Neutrophil (primary cell): Measurements from ENCODE around the gene PTPRG.

Experiments used
- H3K27ac ChIP-seq: fragments of 200-600 bp; sonication (generic); 2 replicates; pipeline ENCODE4 v1.5.1; 2016; ENCODE audit warnings: mild to moderate bottlenecking, moderate library complexity
- H3K27me3 ChIP-seq: fragments of 200-600 bp; sonication (generic); 2 replicates; pipeline ENCODE4 v1.6.0; 2016; ENCODE audit warnings: mild to moderate bottlenecking
- H3K36me3 ChIP-seq: fragments of 200-600 bp; sonication (generic); 2 replicates; pipeline ENCODE4 v1.5.1; 2017
- H3K4me1 ChIP-seq, 2 experiments: fragments of 200-600 bp in 1 of 2; sonication (generic) in 1 of 2; 1 replicate in 1 of 2; 2 replicates in 1 of 2; pipeline versions ENCODE4 v1.5.1 to v1.6.1; 2013 to 2016; ENCODE audit warnings: low read depth in 1 of 2, low read length in 1 of 2, mild to moderate bottlenecking in 1 of 2, moderate library complexity in 1 of 2; ENCODE audit not compliant: control insufficient read depth in 1 of 2, insufficient read depth in 1 of 2
- H3K4me3 ChIP-seq, 2 experiments: fragments of 200-600 bp in 1 of 2; sonication (generic) in 1 of 2; 1 replicate in 1 of 2; 2 replicates in 1 of 2; pipeline ENCODE4 v1.5.1; 2013 to 2016; ENCODE audit warnings: low read depth in 1 of 2, low read length in 1 of 2, mild to moderate bottlenecking in 1 of 2, moderate library complexity in 1 of 2
- H3K9me3 ChIP-seq: fragments of 200-600 bp; sonication (generic); 2 replicates; pipeline ENCODE4 v1.5.1; 2016
- TF ChIP-seq, protein P1 (sequence below): fragments of 200-600 bp; sonication (generic); IDR thresholded peaks from 2 replicates; pipeline ENCODE4 v1.5.1; 2016; ENCODE audit warnings: antibody characterized with exemption

The PTPRG gene

GRCh38 chr3:62228467-62228866, 667.1 kb downstream of the PTPRG start:
- Histone ChIP-seq H3K27ac (no peak overlapping the region), H3K27me3 (no peaks in the 10 kb centered on the region), H3K9me3 (no peaks in the 10 kb centered on the region), H3K36me3 (no peaks in the 10 kb centered on the region), H3K4me3 (no peak overlapping the region), H3K4me1 (no peaks in the 10 kb centered on the region)
- TF ChIP-seq, protein P1, sequence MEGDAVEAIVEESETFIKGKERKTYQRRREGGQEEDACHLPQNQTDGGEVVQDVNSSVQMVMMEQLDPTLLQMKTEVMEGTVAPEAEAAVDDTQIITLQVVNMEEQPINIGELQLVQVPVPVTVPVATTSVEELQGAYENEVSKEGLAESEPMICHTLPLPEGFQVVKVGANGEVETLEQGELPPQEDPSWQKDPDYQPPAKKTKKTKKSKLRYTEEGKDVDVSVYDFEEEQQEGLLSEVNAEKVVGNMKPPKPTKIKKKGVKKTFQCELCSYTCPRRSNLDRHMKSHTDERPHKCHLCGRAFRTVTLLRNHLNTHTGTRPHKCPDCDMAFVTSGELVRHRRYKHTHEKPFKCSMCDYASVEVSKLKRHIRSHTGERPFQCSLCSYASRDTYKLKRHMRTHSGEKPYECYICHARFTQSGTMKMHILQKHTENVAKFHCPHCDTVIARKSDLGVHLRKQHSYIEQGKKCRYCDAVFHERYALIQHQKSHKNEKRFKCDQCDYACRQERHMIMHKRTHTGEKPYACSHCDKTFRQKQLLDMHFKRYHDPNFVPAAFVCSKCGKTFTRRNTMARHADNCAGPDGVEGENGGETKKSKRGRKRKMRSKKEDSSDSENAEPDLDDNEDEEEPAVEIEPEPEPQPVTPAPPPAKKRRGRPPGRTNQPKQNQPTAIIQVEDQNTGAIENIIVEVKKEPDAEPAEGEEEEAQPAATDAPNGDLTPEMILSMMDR = no peak

DNA sequence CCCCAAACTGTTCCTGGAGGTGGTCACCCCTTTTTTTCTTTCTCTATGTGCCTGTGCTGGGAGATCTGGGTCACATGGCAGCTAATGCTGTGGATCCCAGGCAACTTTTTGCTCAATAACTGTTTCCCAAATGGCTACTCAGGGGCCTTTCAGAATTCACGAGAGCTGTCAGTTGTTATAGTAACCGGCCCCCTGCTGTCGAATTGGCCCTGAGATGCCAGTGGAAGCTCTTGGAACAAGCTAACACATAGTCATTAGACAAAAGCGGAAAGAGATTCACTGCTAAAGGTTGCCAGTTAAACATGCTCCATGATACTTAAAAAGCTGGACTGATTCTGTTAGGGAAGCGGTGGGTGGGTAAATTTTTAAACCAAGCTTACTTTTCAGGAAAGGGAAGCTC, 667.8 kb downstream of the PTPRG start:
- no peaks in the 10 kb centered on the region for H3K36me3 ChIP-seq
- H3K4me1 ChIP-seq = no peaks in the 10 kb centered on the region
- no peaks in the 10 kb centered on the region for H3K9me3 ChIP-seq
- TF ChIP-seq, protein P1 = no peak
- no peaks in the 10 kb centered on the region for H3K27me3 ChIP-seq
- no peak overlapping the region for H3K4me3 ChIP-seq
- no peak overlapping the region for H3K27ac ChIP-seq

DNA sequence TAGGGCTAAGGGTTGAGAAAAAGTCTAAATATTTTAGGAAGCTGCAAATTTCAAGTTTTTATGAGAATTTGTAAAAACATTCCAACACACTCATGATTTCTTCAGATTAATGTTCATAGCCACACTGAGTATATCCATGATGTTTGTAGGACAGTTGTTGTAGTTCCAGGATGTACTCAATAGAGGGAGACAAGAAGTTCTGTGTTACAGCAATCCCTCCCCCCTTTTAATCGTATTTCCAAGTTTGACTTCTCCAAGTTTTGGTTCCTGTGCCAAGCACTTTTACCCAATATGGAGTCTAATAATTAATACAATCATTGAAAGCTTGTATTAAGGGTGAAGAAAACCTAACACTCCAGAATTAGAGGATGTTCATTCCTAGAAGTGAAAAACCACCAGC, 668.5 kb downstream of the PTPRG start:
- TF ChIP-seq, protein P1 = no peak
- H3K27me3 ChIP-seq = no peaks in the 10 kb centered on the region
- no peaks in the 10 kb centered on the region for H3K4me1 ChIP-seq
- no peaks in the 10 kb centered on the region for H3K36me3 ChIP-seq
- no peak overlapping the region for H3K27ac ChIP-seq
- no peaks in the 10 kb centered on the region for H3K9me3 ChIP-seq
- no peak overlapping the region for H3K4me3 ChIP-seq

- H3K36me3 ChIP-seq = no peaks in the 10 kb centered on the region
- no peak overlapping the region for H3K27ac ChIP-seq
- H3K4me1 ChIP-seq = no peaks in the 10 kb centered on the region
- TF ChIP-seq, protein P1 = no peak
- H3K9me3 ChIP-seq = no peaks in the 10 kb centered on the region
- H3K4me3 ChIP-seq = no peak overlapping the region
- no peaks in the 10 kb centered on the region for H3K27me3 ChIP-seq
Measured at GRCh38 chr3:62233065-62233464, 671.7 kb downstream of the PTPRG start.

DNA sequence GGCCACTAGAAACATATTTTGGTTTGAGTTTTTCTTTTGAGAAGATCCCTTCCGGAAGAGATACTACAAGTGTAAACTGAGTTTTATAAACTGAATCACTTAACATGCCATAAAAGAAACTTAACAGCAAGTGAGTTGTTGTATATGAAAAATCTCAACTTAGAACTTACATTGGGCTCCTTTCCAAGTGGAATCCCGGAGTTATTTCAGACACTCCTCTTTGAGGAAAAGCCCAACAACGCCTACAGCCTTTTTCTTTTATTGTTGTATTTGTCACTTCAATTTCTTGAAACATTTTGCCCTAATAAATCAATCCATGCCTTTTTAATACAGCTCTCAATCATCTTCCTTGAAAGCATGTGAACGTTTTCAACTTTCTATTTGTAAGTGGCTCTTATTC, 674.6 kb downstream of the PTPRG start:
- TF ChIP-seq, protein P1 = no peak
- H3K27me3 ChIP-seq = no peaks in the 10 kb centered on the region

More for the DNA sequence above, 674.6 kb downstream of the PTPRG start:
- no peaks in the 10 kb centered on the region for H3K36me3 ChIP-seq
- no peaks in the 10 kb centered on the region for H3K4me1 ChIP-seq
- no peaks in the 10 kb centered on the region for H3K9me3 ChIP-seq
- no peak overlapping the region for H3K27ac ChIP-seq
- no peak overlapping the region for H3K4me3 ChIP-seq
